NCI-H2029 (cell line): ENCODE data around the gene ITGB3.
A peak's percentile ranks its signal among the peaks of the same experiment; 100 is the strongest.

Experiments used
- DNase-seq: peaks from one replicate; lab custom pipeline; 2025; lab: John Stamatoyannopoulos, UW

Gene ITGB3

GRCh38 chr17:47299239-47299910 is 45.7 kb downstream of the ITGB3 start:
- DNase-seq = no peak

- no peak for DNase-seq
Measured at GRCh38 chr17:47300718-47301117, 47.1 kb downstream of the ITGB3 start.

GRCh38 chr17:47301161-47301560 is 47.5 kb downstream of the ITGB3 start:
- no peak for DNase-seq

- no peak for DNase-seq
Measured at GRCh38 chr17:47301831-47302230, 48.2 kb downstream of the ITGB3 start.

GRCh38 chr17:47304186-47304585 is 50.6 kb downstream of the ITGB3 start:
- DNase-seq = no peak

GRCh38 chr17:47305302-47305923 is 51.8 kb downstream of the ITGB3 start:
- DNase-seq = no peak

- no peak for DNase-seq
Measured at GRCh38 chr17:47310186-47310733, 56.6 kb downstream of the ITGB3 start.

GRCh38 chr17:47311420-47311819 is 57.8 kb downstream of the ITGB3 start:
- DNase-seq = no peak

GRCh38 chr17:47315451-47316266 is 62.0 kb downstream of the ITGB3 start:
- DNase-seq = peak; percentile 34

GRCh38 chr17:47316311-47316710 is 62.7 kb downstream of the ITGB3 start:
- no peak for DNase-seq

GRCh38 chr17:47317119-47317518 is 63.5 kb downstream of the ITGB3 start:
- DNase-seq = no peak

GRCh38 chr17:47318197-47318918 is 64.7 kb downstream of the ITGB3 start:
- DNase-seq = no peak

- DNase-seq = no peak
Measured at GRCh38 chr17:47320879-47321502, 67.4 kb downstream of the ITGB3 start.

GRCh38 chr17:47323382-47324223 is 70.0 kb downstream of the ITGB3 start, which contains the start of gene EFCAB13:
TSS of gene EFCAB13 (plus strand) at chr17:47323955. CDS start at chr17:47328354, 4,399 bp downstream.
- peak; percentile 62 for DNase-seq

GRCh38 chr17:47324224-47325020 is 70.8 kb downstream of the ITGB3 start:
- DNase-seq = peak; percentile 7

- no peak for DNase-seq
Measured at GRCh38 chr17:47325176-47325575, 71.5 kb downstream of the ITGB3 start.

GRCh38 chr17:47330548-47330947 is 76.9 kb downstream of the ITGB3 start:
- no peak for DNase-seq

- no peak for DNase-seq
Measured at GRCh38 chr17:47332287-47332686, 78.7 kb downstream of the ITGB3 start.

GRCh38 chr17:47335101-47335936 is 81.7 kb downstream of the ITGB3 start:
- DNase-seq = no peak
